ENCODE data around the gene TNRC6C.
A peak's percentile ranks its signal among the peaks of the same experiment; 100 is the strongest.
"Not testable (repeated sequence)": the region's sequence is repeated elsewhere in the genome, so short reads cannot be mapped to it uniquely, and the experiment has no call there.

The TNRC6C gene

GRCh38 chr17:77962348-77962747 lies 3.8 kb downstream of the TNRC6C start:
- DNase-seq (ENCODE audit: low read depth in 1 of 2, low spot score in 1 of 2), result no peak

GRCh38 chr17:77963441-77963840 lies 4.9 kb downstream of the TNRC6C start:
- peak in 1 of 2 donors; percentile 26 for DNase-seq (ENCODE audit: low read depth in 1 of 2, low spot score in 1 of 2)

- no peak for DNase-seq (ENCODE audit: low read depth in 1 of 2, low spot score in 1 of 2)
These were observed 6.8 kb downstream of the TNRC6C start for GRCh38 chr17:77965352-77965751.

GRCh38 chr17:77966476-77966875 lies 8.0 kb downstream of the TNRC6C start:
- no peak for DNase-seq (ENCODE audit: low read depth in 1 of 2, low spot score in 1 of 2)

GRCh38 chr17:77968788-77969187 lies 10.3 kb downstream of the TNRC6C start:
- DNase-seq (ENCODE audit: low read depth in 1 of 2, low spot score in 1 of 2), result no peak

GRCh38 chr17:77972271-77972670 lies 13.8 kb downstream of the TNRC6C start:
- not testable (repeated sequence) for DNase-seq (ENCODE audit: low read depth in 1 of 2, low spot score in 1 of 2)

- no peak for DNase-seq (ENCODE audit: low read depth in 1 of 2, low spot score in 1 of 2)
These were observed 15.4 kb downstream of the TNRC6C start for GRCh38 chr17:77973953-77974352.

GRCh38 chr17:77974396-77974795 lies 15.9 kb downstream of the TNRC6C start:
- no peak for DNase-seq (ENCODE audit: low read depth in 1 of 2, low spot score in 1 of 2)

- DNase-seq (ENCODE audit: low read depth in 1 of 2, low spot score in 1 of 2), result not testable (repeated sequence)
These were observed 23.9 kb downstream of the TNRC6C start for GRCh38 chr17:77982430-77982829.

- no peak for DNase-seq (ENCODE audit: low read depth in 1 of 2, low spot score in 1 of 2)
These were observed 31.8 kb downstream of the TNRC6C start for GRCh38 chr17:77990301-77990700.

GRCh38 chr17:77993735-77994134 lies 35.2 kb downstream of the TNRC6C start:
- not testable (repeated sequence) for DNase-seq (ENCODE audit: low read depth in 1 of 2, low spot score in 1 of 2)

- DNase-seq (ENCODE audit: low read depth in 1 of 2, low spot score in 1 of 2), result no peak
These were observed 36.8 kb downstream of the TNRC6C start for GRCh38 chr17:77995146-77995852.

- DNase-seq (ENCODE audit: low read depth in 1 of 2, low spot score in 1 of 2), result no peak
These were observed 37.8 kb downstream of the TNRC6C start for GRCh38 chr17:77996256-77996655.

- DNase-seq (ENCODE audit: low read depth in 1 of 2, low spot score in 1 of 2), result no peak
These were observed 41.1 kb downstream of the TNRC6C start for GRCh38 chr17:77999413-78000173.

GRCh38 chr17:78000341-78000740 lies 41.8 kb downstream of the TNRC6C start:
- no peak for DNase-seq (ENCODE audit: low read depth in 1 of 2, low spot score in 1 of 2)

- DNase-seq (ENCODE audit: low read depth in 1 of 2, low spot score in 1 of 2), result no peak
These were observed 42.7 kb downstream of the TNRC6C start for GRCh38 chr17:78001182-78001581.

- DNase-seq (ENCODE audit: low read depth in 1 of 2, low spot score in 1 of 2), result no peak
These were observed 43.1 kb downstream of the TNRC6C start for GRCh38 chr17:78001612-78002011.

GRCh38 chr17:78002166-78002565 lies 43.7 kb downstream of the TNRC6C start:
- no peak for DNase-seq (ENCODE audit: low read depth in 1 of 2, low spot score in 1 of 2)

- no peak for DNase-seq (ENCODE audit: low read depth in 1 of 2, low spot score in 1 of 2)
These were observed 47.1 kb downstream of the TNRC6C start for GRCh38 chr17:78005452-78006171.

- no peak for DNase-seq (ENCODE audit: low read depth in 1 of 2, low spot score in 1 of 2)
These were observed 47.8 kb downstream of the TNRC6C start for GRCh38 chr17:78006338-78006737.

- DNase-seq (ENCODE audit: low read depth in 1 of 2, low spot score in 1 of 2), result no peak
These were observed 49.1 kb downstream of the TNRC6C start for GRCh38 chr17:78007647-78008046.

GRCh38 chr17:78010759-78011158 lies 52.3 kb downstream of the TNRC6C start:
- DNase-seq (ENCODE audit: low read depth in 1 of 2, low spot score in 1 of 2), result no peak
